GM12878 (cell line): ENCODE results near the gene ZCCHC17. TPM values are rescaled to one million over a fixed set of nuclear protein-coding genes. Genes with fewer than 3 reads are reported as not detected.
A peak's percentile ranks its signal among the peaks of the same experiment; 100 is the strongest.

Source experiments
- ATAC-seq: fragments of 200-7000 bp; cut with Tn5 transposase; 3 replicates; pipeline ENCODE4 v1.9.1; 2020; ENCODE audit warnings: mild to moderate bottlenecking, moderate library complexity
- BruUV-seq: library from RNA; stranded (reverse); fragments of 400-500 nt; replicated peaks from 2 replicates; lab custom pipeline; 2021; lab: Mats Ljungman, UMichigan
- CTCF ChIA-PET: fragments of 300-600 bp; sonication (Branson Sonifier 250); formaldehyde crosslinking; extraction: SDS; loops from one replicate; lab custom pipeline; 2021; ENCODE audit warnings: inconsistent platforms; lab: Yijun Ruan, JAX
- POLR2A ChIA-PET: fragments of 350-600 bp; formaldehyde crosslinking; extraction: SDS; loops from one replicate; lab custom pipeline; 2021; ENCODE audit warnings: inconsistent platforms; lab: Charles Lee
- RAD21 ChIA-PET: fragments of 300-600 bp; sonication (Branson Sonifier 250); formaldehyde crosslinking; loops from one replicate; lab custom pipeline; 2023; ENCODE audit warnings: antibody characterized with exemption; ENCODE audit not compliant: unreplicated experiment; lab: Charles Lee
- SMC1A ChIA-PET: fragments of 300-600 bp; sonication (Branson Sonifier 250); formaldehyde crosslinking; loops from one replicate; lab custom pipeline; 2023; ENCODE audit not compliant: unreplicated experiment, uncharacterized antibody; lab: Charles Lee
- DNase-seq: peaks from one replicate; pipeline ENCODE4 v3.0.0-alpha.2; 2011; ENCODE audit warnings: low read depth, low spot score
- FAIRE-seq: peaks from 3 replicates; lab custom pipeline; 2011; peaks lifted over from hg19 to GRCh38; lab: Jason Lieb, UNC
- H2AFZ ChIP-seq: 2 replicates; pipeline ENCODE4 v1.6.0; 2011; ENCODE audit warnings: low read depth, low read length, control low read depth; ENCODE audit not compliant: control insufficient read depth
- H3K27ac ChIP-seq: 2 replicates; pipeline ENCODE4 v1.5.1; 2011; ENCODE audit warnings: control low read depth; ENCODE audit not compliant: control insufficient read depth, insufficient read depth
- H3K27me3 ChIP-seq, 2 experiments: replicated peaks in 1 of 2; 2 replicates each; pipeline versions ENCODE4 v1.6.0 to v1.6.1; 2011; ENCODE audit warnings: low read length in 1 of 2; ENCODE audit not compliant: control insufficient read depth in 2 of 2, insufficient read depth in 2 of 2
- H3K36me3 ChIP-seq, 2 experiments: 2 replicates each; pipeline ENCODE4 v1.5.1; 2011; ENCODE audit warnings: low read length in 1 of 2; ENCODE audit not compliant: control insufficient read depth in 2 of 2, insufficient read depth in 2 of 2
- H3K4me1 ChIP-seq: 2 replicates; pipeline ENCODE4 v1.6.1; 2011; ENCODE audit warnings: mild to moderate bottlenecking, low read length, moderate library complexity, mixed read lengths; ENCODE audit not compliant: control insufficient read depth, insufficient read depth
- H3K4me2 ChIP-seq: 2 replicates; pipeline ENCODE4 v1.6.0; 2011; ENCODE audit warnings: control low read depth; ENCODE audit not compliant: control insufficient read depth, insufficient read depth
- H3K4me3 ChIP-seq: fragments of 200-600 bp; sonication (generic); 2 replicates; pipeline ENCODE4 v1.5.1; 2016
- H3K79me2 ChIP-seq: 2 replicates; pipeline ENCODE4 v1.6.0; 2011; ENCODE audit warnings: low read length; ENCODE audit not compliant: control insufficient read depth, insufficient read depth
- H3K9ac ChIP-seq: 2 replicates; pipeline ENCODE4 v1.8.0; 2011; ENCODE audit warnings: low read length, control low read depth, mixed read lengths; ENCODE audit not compliant: control insufficient read depth, insufficient read depth
- H3K9me3 ChIP-seq: replicated peaks from 3 replicates; pipeline ENCODE4 v1.5.1; 2011; ENCODE audit warnings: mild to moderate bottlenecking, low read length; ENCODE audit not compliant: control insufficient read depth, insufficient read depth
- H4K20me1 ChIP-seq: 2 replicates; pipeline ENCODE4 v1.6.0; 2011; ENCODE audit not compliant: control insufficient read depth, insufficient read depth
- DPF2 ChIP-seq: fragments of 450-650 bp; IDR thresholded peaks from 2 replicates; pipeline ENCODE4 v1.6.1; 2017; ENCODE audit warnings: mild to moderate bottlenecking
- EZH2 ChIP-seq: IDR thresholded peaks from 2 replicates; pipeline ENCODE4 v1.6.1; 2012; ENCODE audit warnings: low read depth, mild to moderate bottlenecking, control low read depth, inconsistent platforms, low read length, borderline replicate concordance; ENCODE audit not compliant: control insufficient read depth
- FOS ChIP-seq: IDR thresholded peaks from 3 replicates; pipeline ENCODE4 v1.6.1; 2011; ENCODE audit warnings: borderline replicate concordance; ENCODE audit not compliant: insufficient read length; ENCODE audit errors: extremely low read depth
- GATAD2B ChIP-seq: fragments of 450-650 bp; conservative IDR thresholded peaks from 2 replicates; pipeline ENCODE4 v1.6.1; 2017; ENCODE audit warnings: low read depth, mild to moderate bottlenecking, moderate library complexity
- HDGF ChIP-seq: fragments of 450-650 bp; IDR thresholded peaks from 2 replicates; pipeline ENCODE4 v1.6.1; 2016; ENCODE audit warnings: antibody characterized with exemption
- NFYB ChIP-seq: IDR thresholded peaks from 2 replicates; pipeline ENCODE4 v1.6.1; 2011; ENCODE audit warnings: low read depth, mild to moderate bottlenecking, low read length, improper control_type of control experiment, moderate library complexity; ENCODE audit not compliant: insufficient read depth
- RELB ChIP-seq: fragments of 450-650 bp; IDR thresholded peaks from 2 replicates; pipeline ENCODE4 v1.6.1; 2017; ENCODE audit warnings: low read depth, mild to moderate bottlenecking, moderate library complexity
- USF2 ChIP-seq: IDR thresholded peaks from 2 replicates; pipeline ENCODE4 v1.6.1; 2011; ENCODE audit warnings: low read depth, low read length, improper control_type of control experiment, borderline replicate concordance
- YY1 ChIP-seq: IDR thresholded peaks from 2 replicates; pipeline ENCODE4 v1.6.1; 2011; ENCODE audit warnings: low read depth, mild to moderate bottlenecking, low read length
- WGBS: methylation state at CpG from one replicate; pipeline ENCODE4 v1.1.6; 2016; ENCODE audit warnings: low lambda C conversion rate; ENCODE audit not compliant: insufficient replicate concordance, insufficient coverage; ENCODE audit errors: missing lambda C conversion rate; 5-methylcytosine and 5-hydroxymethylcytosine counted together
- in situ Hi-C: fragments of 300-500 bp; cut with MboI; formaldehyde crosslinking; loops from 9 replicates; pipeline ENCODE4 v1.14.3; 2018; ENCODE audit warnings: mixed read lengths
- intact Hi-C: fragments of 100-400 bp; cut with micrococcal nuclease; formaldehyde crosslinking; loops from one replicate; pipeline ENCODE4 v1.14.2; 2022; ENCODE audit not compliant: unreplicated experiment
- polyA plus RNA-seq, 11 experiments: library from polyadenylated mRNA; depleted of rRNA in 4 of 11; unstranded in 6 of 11; stranded (reverse) in 5 of 11; fragments of >200 nt; fragmentation: Nextera tagmentation in 4 of 11; fragmentation: Illumina TruSeq in 1 of 11; extraction: Ambion mirVana in 4 of 11; extraction: Trizol in 1 of 11; gene quantifications; 1 replicate in 1 of 11; 2 replicates in 10 of 11; pipeline versions ENCODE4 v1.2.1 to v1.2.3, GENCODE V29; 2011 to 2016; ENCODE audit warnings: inconsistent platforms in 2 of 11, missing spikeins in 2 of 11, low read depth in 1 of 11
- total RNA-seq, 4 experiments: library from RNA; depleted of rRNA in 3 of 4; stranded (reverse); fragments of >200 nt in 3 of 4; fragmentation: Illumina TruSeq in 1 of 4; extraction: Trizol in 1 of 4; gene quantifications; 2 replicates each; pipeline versions ENCODE4 v1.2.1 to v1.2.3, GENCODE V29; 2013 to 2021

The ZCCHC17 gene
- total and polyA plus RNA-seq, 10 of the 15 experiments (the other 5 are each of a cell fraction or from before 2014, with no cell fraction given): 22.3 to 86.3 (median 47.0) TPM

GRCh38 chr1:31306278-31306677 lies 9.4 kb downstream of the ZCCHC17 start:
- no peak overlapping the region for H2AFZ ChIP-seq
- H3K9ac ChIP-seq: no peak overlapping the region
- ChIA-PET RAD21 (no interaction called here), POLR2A (interaction anchor here (1.0 kb wide), 1 partner anchor 9 kb away, joined by 7 read pairs; the partner anchor contains the start of genes SNRNP40 and ZCCHC17), CTCF (interaction anchor here (1.1 kb wide), 1 partner anchor 29 kb away, joined by 3 read pairs; no protein-coding TSS in a partner anchor), SMC1A (interaction anchor here (0.6 kb wide), 1 partner anchor 171 kb away, joined by 3 read pairs; no protein-coding TSS in a partner anchor)
- TF ChIP-seq NFYB (no peak), HDGF (no peak), FOS (no peak), EZH2 (no peak), DPF2 (no peak), RELB (no peak), USF2 (no peak), YY1 (no peak), GATAD2B (no peak)
- no peaks in the 10 kb centered on the region for H3K9me3 ChIP-seq
- no peaks in the 10 kb centered on the region for H3K27me3 ChIP-seq
- H3K36me3 ChIP-seq: peaks cover 0 to 7% of the 10 kb centered on the region in 2 experiments; a peak in 1 of 4 replicates
- peak; percentile 57 for FAIRE-seq
- H3K27ac ChIP-seq: no peak overlapping the region
- H3K4me3 ChIP-seq: no peak overlapping the region
- intact Hi-C loops: no loop called here
- H3K4me1 ChIP-seq: no peaks in the 10 kb centered on the region
- no peak for ATAC-seq
- no peak overlapping the region for H3K4me2 ChIP-seq
- 100% methylated on average over 3 of the region's 3 CpGs for WGBS
- BruUV-seq: no TSS peak
- peaks cover 2% of the 10 kb centered on the region for H3K79me2 ChIP-seq
- no peak for DNase-seq
- H4K20me1 ChIP-seq: no peaks in the 10 kb centered on the region
- in situ Hi-C loops: no loop called here
